Caki2 (cell line): ENCODE measurements around the gene PIK3R1. TPM values are rescaled to one million over a fixed set of nuclear protein-coding genes. Genes with fewer than 3 reads are reported as not detected.
A peak's percentile ranks its signal among the peaks of the same experiment; 100 is the strongest.

Source experiments
- DNase-seq: peaks from one replicate; pipeline ENCODE4 v3.0.0-alpha.2; 2015; ENCODE audit warnings: low read depth
- in situ Hi-C: cut with HindIII; loops from 2 replicates; pipeline ENCODE4 v1.10.0; 2016; ENCODE audit warnings: low sequenced_read_pairs, low pct_unique_long_range_greater_than_20kb, mixed read lengths
- total RNA-seq: library from RNA; depleted of rRNA; stranded (reverse); fragments of >200 nt; shearing (Covaris generic); gene quantifications from 2 replicates; pipeline ENCODE4 v1.2.3, GENCODE V29; 2014; ENCODE audit warnings: low replicate concordance

Gene PIK3R1
- total RNA-seq, 1 experiment from 2014 or later: 18.0 TPM

DNA sequence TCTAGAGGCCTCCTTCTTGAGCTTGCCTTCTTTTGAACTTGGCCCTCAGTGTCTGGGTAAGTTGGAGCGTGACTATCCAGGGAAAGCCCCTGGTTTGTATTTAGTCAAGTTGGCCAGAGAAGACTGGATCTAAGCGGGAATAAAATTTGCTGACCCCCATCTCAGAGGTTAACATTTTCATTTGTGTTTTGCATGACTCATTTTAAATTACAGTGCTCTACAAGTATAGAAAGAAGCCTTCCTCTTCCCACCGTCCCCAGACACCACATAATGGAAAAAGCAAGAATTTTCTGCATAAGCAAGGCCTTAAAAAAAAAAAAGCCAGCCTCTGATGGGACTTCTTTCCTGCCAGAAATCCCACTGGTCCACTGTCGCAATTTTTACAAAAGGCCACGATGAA, 27.2 kb downstream of the PIK3R1 start:
- peak; percentile 74 for DNase-seq
- in situ Hi-C loops: no loop called here

DNA sequence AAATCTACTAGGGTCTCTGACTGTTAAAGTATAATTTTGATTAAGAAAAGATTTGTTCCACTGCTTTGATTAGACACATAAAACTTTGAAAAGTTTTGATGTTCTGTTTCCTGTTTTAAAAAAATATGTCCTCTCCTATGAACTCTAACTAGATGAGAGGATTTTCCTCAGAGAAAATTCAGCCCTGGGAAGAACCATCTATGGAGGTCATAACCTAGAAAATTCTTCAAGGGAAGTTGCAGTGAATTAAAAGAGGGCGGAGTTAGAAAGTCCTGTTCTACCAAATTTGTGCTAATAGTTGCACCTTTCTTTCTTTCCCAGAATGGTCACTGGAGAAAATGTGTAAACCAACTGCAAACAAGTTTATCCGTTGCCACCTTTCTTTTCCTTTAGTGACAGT, 27.7 kb downstream of the PIK3R1 start:
- peak; percentile 19 for DNase-seq
- in situ Hi-C loops: no loop called here

DNA sequence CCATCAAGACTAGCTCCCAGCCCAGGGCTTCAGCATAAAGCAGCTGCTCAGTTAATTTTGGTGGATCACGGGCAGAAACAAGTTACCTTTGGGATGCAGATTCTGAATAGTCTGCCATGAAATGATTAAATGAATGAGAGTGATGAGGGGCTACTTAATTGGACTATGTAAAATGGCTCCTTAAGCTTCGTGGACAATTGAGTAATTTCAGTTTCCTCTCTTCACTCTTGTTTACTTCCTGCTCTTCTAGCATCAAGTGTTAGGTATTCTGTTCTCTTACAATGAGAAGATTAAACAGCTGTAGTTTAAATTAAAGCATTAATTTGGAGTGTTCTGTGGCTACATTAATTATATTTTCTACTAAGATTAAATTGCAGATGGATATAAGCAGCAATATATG, 28.1 kb downstream of the PIK3R1 start:
- in situ Hi-C loops: no loop called here
- no peak for DNase-seq

DNA sequence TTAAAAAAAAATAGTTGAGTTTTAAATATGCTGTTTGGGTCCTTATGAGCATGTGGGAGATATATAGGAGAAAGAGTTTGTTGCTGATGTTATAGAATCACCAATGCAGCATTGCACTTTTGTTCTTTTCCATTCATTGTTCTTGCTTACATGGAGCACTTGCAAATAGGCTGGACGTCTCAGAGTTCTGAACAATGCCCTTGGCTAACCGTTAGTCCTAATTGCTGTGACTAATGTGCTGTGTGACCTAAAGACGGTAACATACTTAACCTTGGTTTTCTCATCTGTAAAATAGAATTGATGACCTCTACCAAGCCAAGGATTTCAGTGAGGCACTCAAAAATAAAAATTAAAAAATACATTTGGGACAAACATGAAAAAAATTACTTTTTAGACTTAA, 29.8 kb downstream of the PIK3R1 start:
- DNase-seq: peak; percentile 26
- in situ Hi-C loops: no loop called here

DNA sequence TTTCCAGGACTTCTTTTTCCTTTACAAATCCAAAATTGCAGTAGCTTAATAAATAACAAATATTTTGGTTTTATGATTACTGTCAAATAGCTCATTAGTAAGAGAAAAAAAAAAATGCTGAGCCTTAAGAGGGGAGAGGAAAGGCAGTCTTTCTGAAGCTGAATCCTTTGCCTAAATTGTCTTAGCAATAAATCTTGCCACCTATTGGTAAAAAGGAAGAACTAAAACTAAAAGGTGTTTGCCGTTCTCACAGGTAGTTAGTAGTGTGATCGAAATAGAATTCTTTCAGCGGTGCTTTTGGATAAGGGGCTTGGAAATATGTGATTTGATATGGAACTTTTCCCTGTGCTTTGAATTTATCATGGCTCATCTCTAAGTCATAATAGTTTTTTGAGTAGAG, 31.2 kb downstream of the PIK3R1 start:
- no peak for DNase-seq
- in situ Hi-C loops: no loop called here

DNA sequence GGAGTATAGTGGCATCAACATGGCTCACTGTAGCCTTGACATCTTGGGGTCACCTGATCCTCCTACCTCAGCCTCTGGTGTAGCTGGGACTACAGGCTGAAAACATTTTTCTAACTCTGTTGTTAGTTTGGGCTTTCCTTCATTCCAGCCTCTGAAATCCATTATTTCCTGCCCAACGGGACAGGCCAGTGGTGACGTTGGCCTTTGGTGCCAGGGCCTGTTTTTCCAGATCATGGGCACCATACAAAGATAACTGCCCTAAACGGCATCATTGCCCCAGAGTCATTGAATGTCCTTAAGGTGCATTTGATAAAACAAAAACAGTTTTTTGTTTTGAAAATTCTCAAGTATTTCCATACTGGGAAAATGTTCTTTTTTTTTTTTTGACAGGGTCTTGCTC, 32.1 kb downstream of the PIK3R1 start:
- no peak for DNase-seq
- in situ Hi-C loops: no loop called here

DNA sequence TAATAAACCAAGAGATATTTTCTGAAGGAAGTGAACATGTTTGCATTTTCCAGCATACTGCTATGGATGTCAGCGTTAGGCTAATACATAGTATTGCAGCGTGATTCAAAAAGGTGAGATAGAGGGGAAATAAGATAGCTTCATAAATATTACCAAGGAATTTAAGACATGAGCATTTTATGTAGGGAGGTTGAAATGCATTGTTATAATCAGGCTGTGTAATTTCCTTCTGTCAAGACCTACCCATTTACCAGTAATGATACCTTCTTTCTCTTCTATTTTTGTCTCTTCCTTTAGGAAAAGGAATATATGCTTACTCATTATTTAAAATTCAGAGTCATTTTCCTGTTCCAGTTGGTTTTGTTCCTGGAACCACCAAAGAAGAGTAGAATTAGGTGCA, 33.3 kb downstream of the PIK3R1 start:
- in situ Hi-C loops: no loop called here
- no peak for DNase-seq

DNA sequence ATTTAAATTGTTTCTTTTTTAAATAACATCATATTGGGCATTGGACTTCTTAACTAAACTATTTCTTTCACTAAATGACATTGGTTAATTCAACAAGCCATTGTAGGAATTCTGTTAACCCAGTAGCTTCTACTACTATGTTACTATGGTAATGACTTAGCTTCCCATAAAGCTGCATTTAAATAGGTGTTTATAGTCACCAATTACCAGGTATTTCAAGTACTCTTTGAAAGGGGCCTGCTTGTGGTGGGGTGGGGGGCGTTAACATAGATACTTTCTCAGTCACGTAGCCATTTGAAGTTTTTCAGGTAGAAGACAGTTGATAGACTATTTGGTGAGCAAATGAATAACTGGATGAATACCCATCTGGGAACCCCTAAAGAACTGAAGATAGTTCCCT, 34.0 kb downstream of the PIK3R1 start:
- in situ Hi-C loops: no loop called here
- no peak for DNase-seq

DNA sequence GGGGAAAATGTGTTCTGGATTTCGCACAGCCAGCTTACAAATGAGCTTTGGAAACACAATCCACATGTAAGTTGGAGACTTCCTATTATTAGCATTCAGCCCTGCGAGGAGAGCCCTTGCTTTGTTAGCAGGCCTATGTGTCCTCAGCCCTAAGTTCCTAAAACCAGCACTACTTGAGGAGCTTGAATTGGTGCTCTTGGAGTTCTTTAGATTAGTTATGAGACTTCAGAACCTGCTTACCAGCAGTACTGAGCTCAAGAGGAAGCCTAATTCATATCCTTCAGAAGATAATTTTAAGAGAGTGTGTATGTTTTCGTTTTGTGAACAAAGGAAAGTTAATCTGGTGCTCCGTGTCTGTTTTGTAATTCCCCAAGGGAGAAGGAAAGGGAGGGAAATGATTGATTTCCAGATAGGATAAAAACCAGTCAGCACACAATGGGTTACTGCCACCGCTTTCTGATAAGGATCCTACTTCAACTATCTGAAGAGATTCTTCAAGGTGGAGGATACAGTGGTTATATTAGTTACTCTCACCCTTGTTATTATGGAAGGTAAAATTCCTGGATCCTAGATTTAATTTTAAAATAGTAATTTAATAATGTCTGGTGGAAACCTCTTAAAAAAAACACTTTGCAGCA, 35.2 kb downstream of the PIK3R1 start:
- in situ Hi-C loops: no loop called here

DNA sequence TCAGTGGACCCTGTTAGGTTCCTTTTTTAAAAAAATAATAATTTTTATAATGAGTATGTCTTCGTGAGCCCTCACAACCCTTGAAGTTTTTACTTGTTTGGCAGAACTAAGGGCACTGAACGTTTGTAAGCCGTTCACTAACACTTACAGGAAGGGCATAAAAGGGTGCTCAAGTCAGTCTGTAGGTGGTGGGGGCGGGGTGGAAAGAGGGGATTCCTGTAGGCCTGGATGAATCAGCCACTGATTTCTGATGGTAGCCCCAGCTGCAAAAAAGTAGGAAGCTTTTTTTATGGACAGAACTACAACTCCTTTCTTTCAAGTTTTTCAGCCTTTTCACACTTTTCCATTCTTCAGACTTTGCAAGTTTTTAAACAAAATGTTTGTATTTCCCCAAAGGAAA, 35.8 kb downstream of the PIK3R1 start:
- DNase-seq: no peak
- in situ Hi-C loops: no loop called here

More for the DNA sequence above, 35.2 kb downstream of the PIK3R1 start:
- no peak for DNase-seq

DNA sequence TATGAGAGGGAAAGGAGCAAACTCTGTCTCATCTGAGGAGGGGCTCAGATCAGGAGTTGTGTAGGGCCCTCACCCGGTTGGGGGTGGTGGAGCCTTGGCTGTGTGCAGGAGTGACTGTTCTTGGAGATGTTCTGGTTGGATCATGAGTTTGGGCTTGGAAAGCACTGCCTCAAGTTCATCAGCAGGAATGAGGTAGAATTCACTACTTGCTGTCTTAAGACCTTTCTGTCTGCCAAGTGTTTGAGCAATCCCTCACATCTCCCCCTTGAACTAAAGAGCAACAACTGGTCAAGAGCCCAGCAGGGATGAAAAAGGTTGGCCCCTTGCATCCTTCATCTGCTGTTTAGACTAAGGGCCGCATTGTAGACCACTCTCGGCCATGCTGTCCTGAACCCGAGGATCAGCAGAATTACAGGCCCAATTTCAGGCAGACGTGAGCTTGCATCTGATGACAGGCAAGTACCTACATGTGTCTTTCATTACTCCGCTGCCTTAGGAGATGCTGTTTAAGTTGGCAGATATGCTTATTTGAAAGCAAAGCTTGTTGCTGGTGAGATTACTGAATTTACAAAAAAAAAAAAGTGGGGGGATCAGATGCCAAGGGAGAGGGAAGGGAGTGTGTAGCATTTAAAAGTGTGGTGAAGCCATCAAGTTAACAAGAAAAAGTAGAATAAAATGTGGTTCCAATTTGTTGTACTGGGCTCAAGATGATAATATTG, 36.4 kb downstream of the PIK3R1 start:
- DNase-seq: no peak
- in situ Hi-C loops: no loop called here

DNA sequence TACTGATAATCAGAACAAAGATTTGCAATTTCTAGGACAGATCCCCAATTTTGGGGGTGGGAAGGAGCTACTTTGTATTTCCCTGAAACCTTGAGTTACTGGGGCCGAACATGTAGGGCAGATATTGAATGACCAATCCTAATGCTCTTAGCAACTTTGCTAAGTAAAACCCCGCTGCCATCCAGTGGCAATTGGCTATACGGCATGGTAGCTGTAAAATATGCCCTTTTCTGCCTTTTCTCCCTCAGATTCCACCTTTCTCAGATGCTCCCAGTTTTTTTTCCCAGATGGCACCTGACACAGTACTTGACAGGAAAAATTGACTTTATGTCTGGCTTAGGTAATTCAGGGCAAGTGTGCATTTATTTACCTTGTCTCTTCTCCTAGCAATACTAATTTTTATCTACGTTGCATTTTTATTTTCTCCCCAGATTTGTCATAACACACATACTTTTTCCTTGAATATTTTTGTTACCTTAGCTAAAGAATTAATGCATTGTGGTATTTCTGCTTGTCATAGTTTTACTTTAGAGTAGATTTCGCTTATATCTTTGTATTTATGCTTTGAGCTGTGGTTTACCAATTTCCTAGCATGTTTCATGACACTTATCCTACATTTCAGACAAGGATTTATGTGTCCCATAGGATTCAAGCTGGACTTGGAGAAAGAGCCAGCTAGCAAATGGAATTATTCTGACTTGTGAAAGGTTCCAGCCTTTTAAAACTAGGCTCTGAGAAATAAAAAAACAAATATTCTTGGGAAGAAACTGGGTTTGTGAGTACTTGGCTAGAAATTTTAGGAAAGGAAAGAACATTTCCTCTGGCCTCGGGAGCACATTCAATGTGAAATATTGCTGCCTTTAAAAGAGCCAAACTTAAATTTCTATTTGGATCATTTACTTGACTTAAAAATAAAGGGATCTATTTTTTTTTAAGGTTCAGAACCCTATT, 37.4 kb downstream of the PIK3R1 start:
- peak; percentile 32 for DNase-seq
- in situ Hi-C loops: no loop called here

DNA sequence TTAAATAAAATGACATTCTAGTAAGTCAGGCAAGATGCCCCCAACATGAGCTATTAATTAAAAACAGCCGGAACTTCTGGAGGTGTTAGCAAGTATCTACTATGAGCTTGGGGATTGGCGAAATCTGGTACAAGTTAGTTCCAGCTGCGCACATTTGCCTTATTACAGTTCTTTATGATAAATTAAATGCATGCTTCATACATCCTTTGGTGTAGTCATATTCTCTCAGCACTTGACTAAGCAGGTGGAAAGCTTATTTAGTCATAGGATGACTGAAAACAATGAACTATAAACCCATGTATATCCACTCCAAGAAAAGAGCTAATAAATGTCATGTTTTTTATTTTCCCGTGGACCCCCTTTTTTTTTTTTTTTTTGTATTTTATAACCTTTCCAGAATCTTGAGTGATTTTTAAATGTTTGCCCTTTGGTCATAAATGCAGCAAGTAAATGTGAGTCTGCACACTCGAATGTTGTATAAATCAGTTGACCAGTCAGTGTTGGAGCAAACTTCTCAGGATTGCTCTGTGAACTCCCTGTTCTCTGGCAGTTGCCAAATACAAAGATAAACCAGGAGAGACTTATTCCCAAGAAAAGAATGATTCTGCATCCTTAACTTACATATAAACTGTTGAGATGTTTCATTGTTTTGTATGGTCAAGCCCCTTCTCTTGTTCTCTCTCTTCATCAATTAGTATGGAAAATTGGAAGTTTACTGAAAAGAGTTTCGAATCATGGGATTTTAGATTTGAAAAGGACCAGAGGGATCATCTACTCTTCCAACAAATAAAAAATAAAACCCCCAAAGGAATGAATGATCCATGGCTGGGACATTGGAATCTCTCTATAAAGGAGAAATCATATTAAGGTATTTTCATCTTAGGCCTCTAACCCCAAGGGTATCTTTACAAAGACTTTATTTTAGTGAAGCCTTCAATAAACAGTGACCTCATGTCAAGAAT, 38.3 kb downstream of the PIK3R1 start:
- no peak for DNase-seq
- in situ Hi-C loops: no loop called here

DNA sequence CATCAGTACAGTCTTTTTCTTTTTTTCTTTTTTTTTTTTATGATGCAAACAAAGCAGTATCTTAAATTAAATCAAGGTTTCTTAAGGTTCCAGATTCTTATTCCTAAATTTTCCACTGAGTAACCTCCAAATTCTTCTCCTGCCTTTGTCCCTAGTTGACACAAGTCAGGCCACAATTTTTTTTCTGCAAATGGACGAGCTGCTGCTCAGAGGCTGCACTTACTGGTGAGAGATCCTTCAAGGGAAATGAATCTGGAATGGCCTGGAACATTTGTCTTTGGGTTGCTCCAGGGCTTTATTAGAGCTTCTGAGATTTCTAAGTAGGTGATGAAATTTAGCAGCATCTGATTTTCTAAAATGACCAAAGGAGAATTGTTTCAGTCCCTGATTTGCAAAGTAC, 39.3 kb downstream of the PIK3R1 start:
- in situ Hi-C loops: no loop called here
- DNase-seq: no peak

DNA sequence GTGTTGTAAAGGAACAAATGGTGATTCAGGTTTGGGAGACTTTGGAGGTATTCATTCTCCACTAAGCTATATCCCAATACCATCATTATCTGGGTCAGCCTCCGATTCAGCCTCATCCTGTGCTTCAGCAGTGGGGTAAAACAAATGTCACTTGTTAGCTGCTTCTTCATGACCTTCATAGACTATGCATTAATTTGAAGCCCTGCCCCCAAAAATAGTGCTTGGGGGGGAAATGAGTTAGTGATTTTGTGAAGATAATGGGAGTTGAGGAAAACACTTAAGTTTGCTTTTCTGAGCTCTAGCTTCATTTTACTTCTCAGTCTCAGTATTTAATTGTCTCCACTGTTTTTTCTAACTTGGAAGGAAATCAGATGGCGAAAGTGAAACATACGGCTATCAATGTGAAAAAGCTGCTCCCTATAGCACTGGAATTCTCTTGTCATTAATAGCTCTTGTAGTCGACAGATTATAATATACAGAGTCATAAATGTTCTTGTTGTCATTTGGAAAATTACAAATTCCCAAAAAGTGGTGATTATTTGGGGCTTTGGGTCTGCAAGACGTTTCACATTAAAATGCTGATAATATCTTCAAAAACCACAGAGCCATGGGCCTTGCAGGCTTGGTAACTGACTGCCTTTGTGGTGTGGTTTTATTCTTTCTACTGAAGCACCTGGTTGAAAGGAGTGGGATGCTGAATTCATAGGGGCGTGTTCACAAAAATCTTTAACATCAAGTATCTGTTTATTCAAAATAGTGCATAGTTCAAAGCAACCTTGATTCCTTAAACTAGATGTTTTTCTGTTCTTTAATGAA, 40.0 kb downstream of the PIK3R1 start:
- no peak for DNase-seq
- in situ Hi-C loops: no loop called here

DNA sequence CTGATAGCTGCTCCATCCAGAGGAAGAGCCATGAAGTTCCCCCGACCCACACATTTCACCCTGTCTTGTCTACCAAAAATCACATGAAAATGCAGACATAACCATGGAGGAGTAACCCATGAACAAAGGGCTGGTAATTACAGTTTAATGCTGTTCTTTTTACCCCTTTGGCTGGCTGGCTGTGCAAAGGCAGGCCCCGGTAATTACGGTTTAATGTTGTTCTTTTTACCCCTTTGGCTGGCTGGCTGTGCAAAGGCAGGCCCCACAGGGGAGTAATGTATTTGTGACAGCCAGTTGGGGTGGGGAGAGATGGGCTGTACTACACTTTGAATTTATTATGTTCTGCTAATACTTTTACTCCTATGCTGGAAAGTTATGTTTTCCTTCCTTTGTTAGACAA, 41.7 kb downstream of the PIK3R1 start:
- DNase-seq: no peak
- in situ Hi-C loops: no loop called here

DNA sequence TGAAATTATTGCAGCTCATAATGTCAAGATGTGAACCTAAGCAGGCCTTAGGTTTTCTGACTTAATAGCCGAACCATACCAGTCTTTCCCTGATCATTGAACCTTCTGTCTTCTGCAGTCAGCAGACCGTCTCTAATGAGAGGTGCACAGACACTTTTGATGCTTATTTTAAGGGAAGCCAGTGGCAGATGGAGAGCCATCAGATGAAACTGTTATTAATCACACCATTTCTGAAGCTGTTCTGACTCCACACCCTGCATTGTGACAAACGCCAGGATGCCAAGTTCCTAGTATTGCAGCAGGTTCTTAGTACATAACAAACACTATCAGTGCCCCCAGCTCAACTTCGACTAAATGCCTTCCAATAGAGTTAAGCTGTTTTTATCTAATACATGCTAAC, 43.0 kb downstream of the PIK3R1 start:
- in situ Hi-C loops: no loop called here
- DNase-seq: no peak
